T-helper 9 cell (primary cell): ENCODE results near the gene GABRR2.
"Not testable (repeated sequence)": the region's sequence is repeated elsewhere in the genome, so short reads cannot be mapped to it uniquely, and the experiment has no call there.

Source experiments
- DNase-seq: peaks from one replicate; pipeline ENCODE4 v3.0.0-alpha.2; 2020

GABRR2 gene

DNA sequence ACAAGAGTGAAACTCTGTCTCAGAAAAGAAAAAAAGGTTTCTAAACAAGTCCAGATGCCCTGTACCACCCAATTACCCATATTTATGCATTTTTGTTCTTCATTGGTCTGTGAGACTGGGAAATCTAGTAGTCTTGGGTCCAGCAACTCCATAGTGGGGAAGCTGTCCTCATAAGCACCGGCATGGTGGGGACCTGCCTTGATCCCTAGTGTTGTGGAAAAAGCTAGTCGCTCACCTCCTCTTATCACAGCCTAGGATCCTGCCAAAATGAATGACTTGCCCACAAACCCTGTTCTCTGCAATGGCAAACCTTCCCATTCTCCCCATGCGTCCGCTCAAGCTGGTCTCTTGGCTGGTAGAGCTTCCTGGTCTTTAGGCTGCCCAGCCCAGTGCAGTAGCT lies 59.7 kb downstream of the GABRR2 start:
- no peak for DNase-seq

DNA sequence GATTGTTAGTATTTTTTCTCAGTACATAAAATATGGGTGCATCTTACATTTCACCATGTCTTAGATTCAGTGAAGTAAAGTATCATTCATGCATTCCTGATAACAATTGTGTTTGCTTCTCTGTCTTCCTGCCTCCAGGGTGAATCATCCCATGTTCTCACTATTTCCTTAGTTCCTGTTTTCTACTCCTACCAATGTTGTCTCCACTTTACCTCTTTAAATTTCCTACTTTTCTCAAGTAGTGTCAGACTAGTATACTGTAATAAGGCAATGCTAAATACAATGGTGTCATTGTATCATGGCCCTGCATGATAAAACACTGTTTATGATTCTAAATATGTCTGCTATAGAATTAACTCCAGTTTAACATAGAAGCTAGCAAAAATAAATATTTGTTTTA lies 60.5 kb downstream of the GABRR2 start:
- DNase-seq, result no peak

DNA sequence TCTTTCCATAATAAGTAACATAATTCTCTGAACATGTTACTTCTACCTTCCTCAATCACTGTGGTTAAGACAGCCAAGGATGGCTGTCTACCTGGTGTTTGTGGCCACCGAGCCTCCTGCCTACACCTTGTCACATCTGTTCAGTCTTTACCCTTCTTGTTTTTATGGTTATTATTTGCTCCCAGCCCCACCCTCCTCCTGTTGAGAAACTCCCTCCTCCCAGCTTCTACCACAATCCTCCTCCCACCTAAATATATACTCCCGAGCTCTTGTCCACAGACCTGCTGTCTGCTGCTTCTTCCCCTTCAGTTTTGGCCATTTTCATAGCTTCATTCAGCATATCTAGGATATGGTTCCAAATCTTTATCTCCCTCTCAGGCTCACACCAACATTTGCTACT lies 62.2 kb downstream of the GABRR2 start:
- no peak for DNase-seq

DNA sequence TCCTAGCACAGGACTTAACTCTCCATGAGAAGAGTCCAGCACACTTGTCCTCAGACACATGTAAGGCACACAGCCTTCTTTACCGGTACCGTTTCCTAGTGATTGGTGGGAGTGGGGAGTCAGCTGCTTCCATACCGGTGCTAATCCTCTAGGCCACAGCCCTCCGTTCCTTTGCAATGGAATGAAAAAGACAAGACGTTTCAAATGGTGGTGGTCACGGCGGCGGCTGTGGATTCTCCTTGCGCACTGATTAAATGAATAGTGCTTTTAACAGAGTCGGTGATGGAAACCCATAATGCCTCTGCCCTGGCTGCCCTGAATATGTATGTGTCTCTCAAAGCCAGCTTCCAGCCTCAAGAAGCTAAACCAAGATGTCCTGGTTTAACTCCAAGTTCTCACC lies 63.1 kb downstream of the GABRR2 start:
- no peak for DNase-seq

DNA sequence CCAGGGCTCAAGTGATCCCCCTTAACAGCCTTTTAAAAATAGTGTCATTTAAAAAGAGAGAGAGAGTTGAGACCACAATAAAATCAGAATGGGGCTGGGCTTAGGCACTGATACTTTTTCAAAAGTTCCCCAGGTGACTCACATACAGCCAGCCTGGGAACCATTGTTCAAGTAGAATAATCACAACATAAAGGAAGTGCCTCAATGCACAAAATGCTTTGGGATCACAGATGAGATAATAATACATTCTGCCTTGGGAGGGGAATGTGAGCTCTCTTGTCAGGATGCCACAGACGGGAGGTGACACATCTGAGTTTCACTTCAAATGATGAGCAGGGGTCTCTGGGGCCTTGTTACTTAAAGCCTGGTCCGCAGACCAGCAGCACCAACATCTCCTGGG lies 63.9 kb downstream of the GABRR2 start:
- DNase-seq, result no peak

DNA sequence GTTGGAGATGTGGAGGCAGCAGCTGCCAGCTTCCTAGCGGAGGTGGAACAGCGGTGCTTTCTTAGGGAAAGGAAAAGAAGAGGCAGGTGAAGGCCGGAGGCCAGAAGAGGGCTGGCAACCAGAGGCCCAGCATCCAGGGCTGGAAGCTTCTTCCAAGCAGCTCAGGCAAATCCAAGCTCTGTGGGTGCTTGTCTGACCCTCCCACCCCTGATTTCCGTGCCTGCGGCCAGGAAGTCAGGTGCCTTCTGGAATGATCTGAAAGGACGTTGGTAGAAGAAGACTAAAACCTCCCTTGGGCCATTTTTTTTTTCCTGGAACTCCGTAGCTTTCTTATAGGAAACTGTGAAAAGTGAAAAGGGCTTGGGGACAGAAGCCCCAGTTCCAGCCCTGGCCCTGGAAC lies 64.9 kb downstream of the GABRR2 start:
- DNase-seq, result no peak

DNA sequence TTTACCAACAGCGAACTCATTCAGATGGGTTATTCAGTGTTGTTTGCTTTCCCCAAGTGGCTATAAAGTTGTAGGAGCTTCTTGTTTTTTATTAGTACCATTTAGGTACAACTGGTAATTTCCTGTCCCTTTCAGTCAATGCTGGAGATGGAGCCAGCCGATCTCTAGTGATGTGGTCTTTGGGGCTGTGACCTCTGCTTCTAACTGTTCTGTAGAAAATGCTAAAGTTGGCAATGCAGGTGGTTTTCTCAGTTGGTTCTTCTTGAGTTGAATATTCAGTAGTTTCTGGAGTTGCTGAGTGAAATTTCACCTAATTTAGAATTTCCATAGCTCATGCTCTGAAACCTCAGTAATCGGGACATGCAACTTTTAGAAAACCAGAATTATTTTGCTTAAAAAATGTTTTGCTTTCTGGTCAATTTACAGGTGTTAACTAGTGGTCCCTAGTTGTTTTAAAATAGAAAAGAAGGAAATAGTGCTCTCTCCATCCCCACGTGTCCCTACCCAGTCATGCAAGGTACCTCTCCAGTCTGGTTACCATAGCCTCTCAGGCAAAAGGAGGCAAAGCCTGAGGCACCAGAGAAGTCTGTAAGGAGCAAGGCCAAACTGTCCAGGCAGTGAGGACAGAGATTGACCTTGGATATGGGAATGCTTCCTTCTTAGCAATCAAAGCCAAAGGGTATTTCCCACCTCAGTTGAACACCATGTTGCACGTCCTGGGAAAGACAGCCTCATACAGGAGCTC lies 70.7 kb downstream of the GABRR2 start:
- DNase-seq, result no peak

DNA sequence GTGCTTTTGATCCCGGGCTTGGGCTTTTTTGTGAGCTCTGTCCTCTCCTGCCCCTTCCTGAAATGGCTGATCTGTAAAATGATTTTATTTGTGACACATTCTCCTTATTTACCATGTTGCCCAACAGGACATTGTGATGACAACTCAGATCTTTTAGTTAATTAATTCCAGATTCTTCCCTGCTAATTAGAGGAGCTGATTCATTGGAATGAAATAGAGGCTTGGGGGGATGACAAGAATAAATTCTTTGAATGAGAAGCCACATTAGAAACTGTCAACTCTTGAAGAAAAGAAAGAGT lies 71.8 kb downstream of the GABRR2 start:
- DNase-seq, result no peak

DNA sequence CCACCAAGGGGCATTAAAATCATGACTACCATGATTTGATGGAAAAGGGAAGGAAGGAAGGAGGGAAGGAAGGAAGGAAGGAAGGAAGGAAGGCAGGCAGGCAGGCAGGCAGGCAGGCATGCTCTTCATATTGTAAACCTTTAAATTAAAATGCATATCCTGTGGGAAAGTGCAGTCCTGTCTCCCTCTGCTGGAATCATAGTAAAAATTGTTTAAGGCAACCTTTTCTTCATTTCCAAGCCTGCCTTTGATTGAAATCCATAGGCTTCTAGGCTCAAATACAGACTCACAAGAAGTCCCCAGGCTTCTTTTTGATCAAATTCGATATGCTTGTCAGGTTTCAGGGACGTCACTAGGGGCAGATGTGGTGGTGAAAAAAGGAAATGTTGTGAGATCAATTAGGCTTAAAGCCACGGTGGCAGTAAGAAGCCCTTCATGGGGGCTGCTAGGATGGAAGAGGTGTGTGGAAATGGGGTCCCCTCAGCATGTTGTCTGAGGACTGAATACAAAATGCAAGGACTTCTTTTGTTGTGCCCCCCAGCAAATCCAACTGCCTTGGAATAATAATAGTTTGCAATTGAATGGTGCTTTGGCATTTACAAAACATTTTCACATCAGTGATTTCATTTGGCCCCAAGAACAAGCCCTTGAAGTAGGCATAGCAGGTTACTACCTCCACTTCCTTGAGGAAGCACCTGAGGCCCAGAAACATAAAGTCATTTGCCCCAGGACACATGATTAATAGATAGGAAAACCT lies 72.3 kb downstream of the GABRR2 start:
- DNase-seq, result no peak

DNA sequence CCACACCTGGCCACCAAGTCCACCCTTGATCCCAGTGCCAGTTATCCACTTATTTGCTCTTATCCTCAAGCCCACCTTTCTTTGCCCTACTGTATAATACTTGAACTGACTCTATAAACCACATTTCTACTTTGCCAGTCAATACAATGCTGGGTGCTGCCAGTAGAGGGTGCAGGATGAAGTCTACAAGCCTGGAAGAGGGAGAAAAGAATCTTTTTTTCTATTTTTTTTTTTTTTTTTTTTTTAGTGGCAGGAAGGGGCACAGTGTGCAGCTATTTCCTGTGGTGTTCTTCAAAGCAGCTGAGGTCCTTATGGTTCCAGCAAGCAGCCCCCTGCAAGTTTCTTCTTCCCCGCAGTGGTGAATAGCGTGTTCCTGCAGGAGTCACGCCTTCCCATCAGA lies 75.8 kb downstream of the GABRR2 start:
- DNase-seq, result peak; percentile 3

DNA sequence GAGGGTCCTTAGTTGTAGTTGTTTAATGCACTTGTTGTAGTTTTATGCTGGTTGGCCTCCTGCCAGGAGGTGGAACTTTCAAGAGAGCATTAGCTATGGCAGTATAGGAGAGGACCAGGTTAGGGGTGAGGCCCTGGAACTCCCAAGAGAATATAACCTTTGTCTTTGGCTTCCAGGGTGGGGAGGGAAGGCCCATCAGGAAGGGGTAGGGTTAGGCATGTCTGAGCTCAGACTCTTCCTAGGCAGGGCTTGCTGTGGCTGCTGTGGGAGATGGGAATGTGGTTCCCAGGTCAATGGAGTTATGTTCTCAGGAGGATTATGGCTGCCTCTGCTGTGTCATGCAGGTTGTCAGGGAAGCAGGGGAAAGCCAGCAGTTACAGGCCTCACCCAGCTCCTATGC lies 77.9 kb downstream of the GABRR2 start:
- DNase-seq, result no peak

DNA sequence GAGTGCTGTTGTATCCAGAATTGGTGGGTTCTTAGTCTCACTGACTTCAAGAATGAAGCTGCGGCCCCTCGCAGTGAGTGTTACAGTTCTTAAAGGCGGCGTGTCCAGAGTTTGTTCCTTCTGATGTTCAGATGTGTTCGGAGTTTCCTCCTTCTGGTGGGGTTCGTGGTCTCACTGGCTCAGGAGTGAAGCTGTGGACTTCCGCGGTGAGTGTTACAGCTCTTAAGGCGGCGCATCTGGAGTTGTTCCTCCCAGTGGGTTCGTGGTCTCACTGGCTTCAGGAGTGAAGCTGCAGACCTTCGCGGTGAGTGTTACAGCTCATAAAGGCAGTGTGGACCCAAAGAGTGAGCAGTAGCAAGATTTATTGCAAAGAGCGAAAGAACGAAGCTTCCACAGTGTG lies 81.5 kb downstream of the GABRR2 start:
- DNase-seq, result not testable (repeated sequence)

DNA sequence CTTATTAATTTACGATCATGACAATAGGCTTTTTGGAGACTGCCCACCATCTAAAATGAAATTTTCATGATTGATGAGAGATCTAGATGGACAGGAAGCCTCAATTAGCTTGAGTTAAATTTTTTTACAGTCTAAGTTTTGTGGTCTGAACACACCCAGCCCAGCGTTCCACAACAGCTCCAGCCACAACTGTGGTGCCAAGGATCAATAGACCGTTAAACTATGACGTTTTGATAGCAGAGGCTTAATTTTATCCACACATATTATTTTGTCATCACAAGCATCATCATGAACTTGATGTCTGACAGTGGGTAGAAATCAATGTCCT lies 92.4 kb downstream of the GABRR2 start:
- DNase-seq, result no peak

DNA sequence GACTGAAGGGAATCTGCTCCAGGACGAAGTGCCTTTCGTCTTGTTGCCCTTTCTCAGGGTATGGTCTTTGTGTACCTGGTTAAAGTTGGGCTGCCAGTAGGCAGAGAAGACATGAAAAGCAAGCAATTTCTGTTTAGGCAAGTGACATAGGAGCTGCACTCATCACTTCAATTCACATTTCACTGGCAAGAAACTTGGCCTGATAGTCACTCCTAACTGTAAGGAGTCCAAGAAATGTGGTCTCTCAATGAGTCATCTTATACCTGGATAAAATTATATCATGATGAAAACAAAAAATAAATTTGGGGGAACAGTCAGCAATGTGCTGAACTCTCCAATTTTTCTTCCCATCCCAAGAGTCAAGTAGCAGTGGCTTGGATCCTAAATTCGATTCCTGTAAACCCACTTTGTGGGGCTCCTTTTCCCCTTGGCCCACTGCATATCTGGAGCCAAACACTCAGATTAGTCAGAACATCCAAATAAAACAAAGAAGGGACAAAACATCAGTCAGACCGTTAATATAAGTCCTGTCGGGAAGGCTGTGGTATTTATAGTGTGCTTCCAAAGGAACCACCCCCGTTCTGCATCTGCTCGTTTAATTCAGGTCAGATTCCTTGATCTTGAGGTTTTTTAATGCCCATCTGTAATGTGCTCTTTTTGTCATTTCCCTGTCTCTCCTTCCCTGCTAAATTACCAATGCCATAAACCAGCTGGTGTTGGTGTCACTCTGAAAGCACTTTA lies 93.0 kb downstream of the GABRR2 start:
- no peak for DNase-seq

DNA sequence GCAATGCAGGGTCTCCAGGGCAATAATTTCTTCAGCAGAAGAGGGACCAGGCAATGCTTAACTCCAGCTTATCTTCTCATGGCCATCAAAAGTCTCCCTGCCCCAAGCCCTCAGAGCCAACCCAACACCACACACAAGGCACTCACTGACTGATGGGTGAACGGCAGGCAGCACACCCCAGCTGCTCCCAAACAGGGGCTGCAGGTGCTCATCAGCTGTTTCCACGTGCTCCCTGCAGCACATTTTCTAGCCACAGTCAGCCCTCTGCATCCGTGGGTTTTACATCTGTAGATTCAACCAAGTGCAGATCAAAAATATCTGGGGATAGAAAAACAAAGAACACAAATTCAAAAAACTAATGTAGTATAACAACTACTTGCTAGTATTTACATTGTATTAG lies 94.0 kb downstream of the GABRR2 start:
- no peak for DNase-seq

DNA sequence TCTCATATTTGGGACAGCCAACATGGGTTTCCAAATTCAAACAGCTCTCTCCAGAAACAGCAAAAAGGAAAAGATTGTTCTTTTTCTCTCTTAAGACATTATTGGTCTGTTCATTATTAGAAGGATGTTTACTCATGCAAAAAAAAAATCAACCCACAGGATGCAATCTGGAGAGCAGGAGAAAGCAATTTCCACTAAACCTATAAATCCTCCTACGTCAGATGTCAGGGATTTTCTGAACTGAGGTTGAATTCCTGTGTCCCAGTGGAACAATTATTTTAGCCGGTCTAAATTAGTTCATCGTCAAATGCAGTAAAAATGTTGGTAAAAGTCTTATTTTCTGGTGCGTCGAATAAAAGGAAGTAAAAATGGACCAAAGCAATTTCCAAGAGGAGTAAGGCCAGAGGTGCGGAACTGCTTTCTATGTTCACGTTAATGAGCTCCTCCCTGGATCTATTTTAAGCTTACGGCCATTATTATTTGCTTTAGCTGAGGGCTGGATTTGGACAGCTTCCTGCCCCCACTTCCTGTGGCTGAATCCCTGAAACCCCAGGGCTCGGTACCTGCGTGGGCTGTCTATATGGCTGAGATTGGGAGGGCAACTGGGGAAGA lies 97.7 kb downstream of the GABRR2 start, which contains the start of gene GABRR1:
TSS of gene GABRR1 (minus strand) at position 60 of the 612 bp plus-strand sequence. CDS start at position 24, 36 bp downstream.
- DNase-seq, result no peak

DNA sequence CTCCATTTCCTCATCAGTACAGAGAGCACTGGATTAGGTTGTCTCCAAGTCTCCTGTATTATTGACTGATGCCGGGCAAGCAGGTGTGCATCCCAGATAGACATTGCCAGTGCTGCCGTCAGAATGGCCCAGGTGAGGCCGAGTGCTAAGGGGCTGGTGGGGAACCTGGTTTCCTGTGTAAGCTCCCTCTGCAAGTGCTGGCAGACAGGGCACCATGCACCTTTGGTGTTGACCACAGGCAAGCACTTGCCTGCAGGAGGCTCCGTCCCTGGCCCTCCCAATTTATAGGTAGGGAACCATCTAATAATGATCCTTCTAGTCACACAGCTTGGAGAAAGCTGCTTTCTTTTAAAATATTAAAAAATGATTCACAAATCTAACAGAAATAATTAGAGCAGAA lies 98.7 kb downstream of the GABRR2 start:
- no peak for DNase-seq

DNA sequence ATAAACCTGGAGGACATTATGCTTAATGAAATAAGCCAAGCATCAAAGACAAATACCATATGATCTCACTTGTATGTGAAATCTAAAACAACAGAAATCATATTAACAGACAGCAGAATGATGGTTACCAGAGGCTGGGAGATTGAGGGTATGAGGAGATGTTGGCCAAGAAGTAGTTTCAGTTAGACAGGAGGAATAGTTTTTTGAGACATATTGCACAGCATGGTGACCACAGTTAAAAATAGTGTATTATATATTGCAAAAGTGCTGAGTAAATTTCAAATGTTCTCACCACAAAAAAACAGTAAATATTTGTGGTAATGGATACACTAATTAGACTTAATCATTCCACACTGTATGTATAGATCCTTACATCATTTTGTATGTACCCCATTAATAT lies 99.7 kb downstream of the GABRR2 start:
- no peak for DNase-seq

DNA sequence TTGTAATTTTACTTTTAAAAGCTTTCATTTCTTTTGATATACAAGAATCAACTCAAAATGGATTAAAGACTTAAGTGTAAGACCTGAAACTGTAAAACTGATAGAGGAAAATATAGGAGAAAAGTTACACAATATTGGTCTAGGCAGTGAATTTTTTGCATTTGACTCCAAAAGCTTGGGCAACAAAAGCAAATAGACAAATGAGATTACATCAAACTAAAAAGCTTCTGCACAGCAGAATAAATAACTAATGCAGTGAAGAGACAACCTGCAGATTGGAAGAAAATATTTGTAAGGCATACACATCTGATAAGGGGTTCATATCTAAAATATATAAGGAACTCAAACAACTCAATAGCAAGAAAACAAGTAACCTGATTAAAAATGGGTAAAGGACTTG lies 100.9 kb downstream of the GABRR2 start:
- DNase-seq, result no peak

DNA sequence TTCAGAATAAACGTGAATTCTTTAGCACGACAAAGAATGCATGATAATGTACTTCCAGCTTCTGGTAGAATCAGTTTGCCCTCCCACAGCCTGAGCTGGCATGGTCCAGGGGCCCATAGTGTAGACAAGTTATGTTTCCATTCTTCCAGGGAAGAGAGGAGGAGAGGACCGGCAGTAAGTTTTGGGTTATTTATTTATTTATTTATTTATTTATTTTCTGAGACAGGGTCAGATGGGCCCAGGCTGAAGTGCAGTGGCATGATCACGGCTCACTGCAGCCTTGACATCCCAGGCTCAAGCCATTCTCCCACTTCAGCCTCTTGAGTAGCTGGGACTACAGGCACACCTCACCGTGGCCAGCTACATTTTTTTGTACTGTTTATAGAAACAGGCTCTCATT lies 102.6 kb downstream of the GABRR2 start:
- DNase-seq, result no peak

DNA sequence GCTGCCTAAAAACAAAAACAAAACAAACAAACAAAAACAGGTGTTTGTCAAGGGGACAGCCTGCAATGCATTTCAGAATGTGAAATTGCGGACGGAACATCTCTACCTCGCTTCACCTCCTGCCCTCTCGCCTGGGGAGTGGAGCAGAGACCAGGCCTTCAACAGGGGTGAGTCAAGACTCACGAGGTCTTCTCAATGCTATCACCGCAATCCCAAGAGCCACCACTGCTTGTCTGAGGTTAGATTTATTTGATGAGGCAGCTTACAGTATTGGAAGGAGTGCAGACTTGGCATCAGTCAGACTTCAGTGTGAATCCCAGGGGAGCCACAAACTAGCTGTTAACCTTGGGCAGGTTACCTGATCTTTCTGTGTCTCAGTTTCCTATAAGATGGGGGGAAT lies 105.6 kb downstream of the GABRR2 start:
- no peak for DNase-seq

DNA sequence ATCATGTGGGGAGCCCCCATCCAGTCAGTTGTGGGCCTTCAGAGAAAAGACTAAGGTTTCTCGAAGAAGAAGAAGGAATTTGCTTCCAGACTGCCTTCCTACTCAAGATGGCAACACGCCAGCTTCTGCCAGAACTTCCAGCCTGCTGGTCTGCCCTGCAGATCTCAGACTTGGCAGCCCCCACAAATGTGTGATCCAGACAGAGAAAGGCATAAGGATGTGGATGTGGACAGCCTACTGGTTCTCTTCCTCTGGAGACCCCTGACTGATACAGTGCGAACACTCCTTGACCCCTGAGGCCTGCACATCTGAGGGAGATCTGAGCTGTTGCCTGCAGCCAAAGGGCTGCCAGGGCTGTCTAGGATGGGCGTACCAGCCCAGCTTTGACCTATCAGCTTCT lies 106.5 kb downstream of the GABRR2 start:
- no peak for DNase-seq
